Panc1 (cell line): ENCODE data around the gene HAUS5. TPM values are rescaled to one million over a fixed set of nuclear protein-coding genes. Genes with fewer than 3 reads are reported as not detected.

Experiments
- ATAC-seq: fragments of 200-7000 bp; cut with Tn5 transposase; 2 replicates; pipeline ENCODE4 v1.9.1; 2020; ENCODE audit warnings: mild to moderate bottlenecking, moderate library complexity
- BruUV-seq: library from RNA; stranded (reverse); fragments of 400-500 nt; replicated peaks from 2 replicates; lab custom pipeline; 2021; lab: Mats Ljungman, UMichigan
- CTCF ChIA-PET: fragments of 300-600 bp; sonication (Branson Sonifier 250); formaldehyde crosslinking; loops from one replicate; lab custom pipeline; 2022; ENCODE audit warnings: antibody characterized with exemption; lab: Charles Lee
- POLR2A ChIA-PET: fragments of 300-600 bp; sonication (Branson Sonifier 250); formaldehyde crosslinking; loops from one replicate; lab custom pipeline; 2022; ENCODE audit warnings: antibody characterized with exemption; lab: Charles Lee
- DNase-seq: peaks from one replicate; pipeline ENCODE4 v3.0.0-alpha.2; 2010; ENCODE audit warnings: low read depth, low spot score
- H3K27ac ChIP-seq: 2 replicates; pipeline ENCODE4 v1.5.1; 2011; ENCODE audit warnings: mild to moderate bottlenecking, low read length, inconsistent platforms
- H3K27me3 ChIP-seq: fragments of 200-500 bp; sonication (Bioruptor generic); 2 replicates; pipeline ENCODE4 v1.6.0; 2014; ENCODE audit warnings: low read length, inconsistent platforms; ENCODE audit not compliant: control insufficient read depth, insufficient read depth
- H3K36me3 ChIP-seq: fragments of 200-500 bp; sonication (Bioruptor generic); 2 replicates; pipeline ENCODE4 v1.5.1; 2014; ENCODE audit warnings: inconsistent platforms, mild to moderate bottlenecking, low read length, moderate library complexity; ENCODE audit not compliant: control insufficient read depth, insufficient read depth
- H3K4me1 ChIP-seq: 2 replicates; pipeline ENCODE4 v1.5.1; 2011; ENCODE audit warnings: inconsistent platforms, mild to moderate bottlenecking, low read length, moderate library complexity; ENCODE audit not compliant: control insufficient read depth, insufficient read depth
- H3K4me3 ChIP-seq, 2 experiments: 2 replicates each; pipeline ENCODE4 v1.5.1; 2011 to 2012; ENCODE audit warnings: low read depth in 2 of 2, low read length in 2 of 2, mild to moderate bottlenecking in 2 of 2, inconsistent platforms in 1 of 2, moderate library complexity in 1 of 2
- H3K9me3 ChIP-seq: fragments of 200-500 bp; sonication (Bioruptor generic); 2 replicates; pipeline ENCODE4 v1.5.1; 2014; ENCODE audit warnings: low read depth, mild to moderate bottlenecking, inconsistent platforms, low read length, moderate library complexity; ENCODE audit not compliant: control insufficient read depth, insufficient read depth
- POLR2AphosphoS5 ChIP-seq: IDR thresholded peaks from 2 replicates; pipeline ENCODE4 v1.6.1; 2012; ENCODE audit warnings: mild to moderate bottlenecking, low read depth, low read length, moderate library complexity
- REST ChIP-seq, 2 experiments: IDR thresholded peaks; 2 replicates each; pipeline ENCODE4 v1.6.1; 2011 to 2012; ENCODE audit warnings: low read depth in 2 of 2, control low read depth in 1 of 2, low read length in 1 of 2, mild to moderate bottlenecking in 1 of 2, moderate library complexity in 1 of 2; ENCODE audit not compliant: insufficient read depth in 1 of 2
- SIN3A ChIP-seq: IDR thresholded peaks from 2 replicates; pipeline ENCODE4 v1.6.1; 2012; ENCODE audit warnings: low read depth, mild to moderate bottlenecking, low read length, moderate library complexity, borderline replicate concordance; ENCODE audit not compliant: insufficient read depth
- TCF7L2 ChIP-seq: IDR thresholded peaks from 2 replicates; pipeline ENCODE4 v1.6.1; 2011; ENCODE audit warnings: mild to moderate bottlenecking, low read depth, low read length, inconsistent platforms
- in situ Hi-C: cut with HindIII; loops from 2 replicates; pipeline ENCODE4 v1.10.0; 2016; ENCODE audit warnings: low sequenced_read_pairs, low pct_unique_long_range_greater_than_20kb
- intact Hi-C: fragments of 100-400 bp; cut with micrococcal nuclease; formaldehyde crosslinking; loops from one replicate; pipeline ENCODE4 v1.10.0; 2022; ENCODE audit not compliant: unreplicated experiment
- total RNA-seq: library from RNA; stranded (reverse); gene quantifications from one replicate; pipeline ENCODE4 v1.2.1, GENCODE V29; 2021; ENCODE audit not compliant: unreplicated experiment
- TF ChIP-seq, protein P1 (sequence below): fragments of 450-650 bp; IDR thresholded peaks from 2 replicates; pipeline ENCODE4 v1.5.1; 2017; ENCODE audit warnings: mild to moderate bottlenecking

The HAUS5 gene
- total RNA-seq, 1 experiment from 2014 or later: 23.2 TPM

DNA sequence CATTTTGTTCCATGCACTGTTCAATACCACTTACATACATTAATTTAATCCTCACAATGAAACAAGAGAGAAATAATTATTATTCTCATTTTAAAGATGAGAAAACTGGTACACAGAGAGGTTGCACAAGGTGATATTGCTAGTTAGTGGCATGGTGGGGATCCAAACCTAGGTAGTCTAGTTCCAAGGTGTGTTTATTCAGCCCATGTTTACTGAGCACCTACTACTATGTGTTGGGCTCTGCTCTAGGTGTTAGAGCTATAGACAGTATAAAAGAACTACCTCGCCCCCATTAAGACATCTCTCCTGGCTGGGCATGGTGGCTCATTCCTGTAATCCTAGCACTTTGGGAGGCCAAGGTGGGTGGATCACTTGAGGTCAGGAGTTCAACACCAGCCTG, 29.8 kb upstream of the HAUS5 start:
- no TSS peak for BruUV-seq

GRCh38 chr19:35585848-35586247, 26.7 kb upstream of the HAUS5 start, which contains the start of gene PMIS2:
Gene PMIS2 (plus strand): TSS chr19:35586173. CDS start chr19:35586260, 87 bp downstream.
- H3K27me3 ChIP-seq: peaks cover 3% of the 10 kb centered on the region
- no peaks in the 10 kb centered on the region for H3K36me3 ChIP-seq
- H3K4me1 ChIP-seq: no peaks in the 10 kb centered on the region
- H3K27ac ChIP-seq: no peak within 1 kb of the TSS
- POLR2A ChIA-PET: interaction anchor here (0.6 kb wide), 1 partner anchor 529 kb away, joined by 6 read pairs; the partner anchor contains the start of gene POLR2I
- BruUV-seq: no TSS peak
- TF ChIP-seq SIN3A: no peak
- TF ChIP-seq, protein P1, sequence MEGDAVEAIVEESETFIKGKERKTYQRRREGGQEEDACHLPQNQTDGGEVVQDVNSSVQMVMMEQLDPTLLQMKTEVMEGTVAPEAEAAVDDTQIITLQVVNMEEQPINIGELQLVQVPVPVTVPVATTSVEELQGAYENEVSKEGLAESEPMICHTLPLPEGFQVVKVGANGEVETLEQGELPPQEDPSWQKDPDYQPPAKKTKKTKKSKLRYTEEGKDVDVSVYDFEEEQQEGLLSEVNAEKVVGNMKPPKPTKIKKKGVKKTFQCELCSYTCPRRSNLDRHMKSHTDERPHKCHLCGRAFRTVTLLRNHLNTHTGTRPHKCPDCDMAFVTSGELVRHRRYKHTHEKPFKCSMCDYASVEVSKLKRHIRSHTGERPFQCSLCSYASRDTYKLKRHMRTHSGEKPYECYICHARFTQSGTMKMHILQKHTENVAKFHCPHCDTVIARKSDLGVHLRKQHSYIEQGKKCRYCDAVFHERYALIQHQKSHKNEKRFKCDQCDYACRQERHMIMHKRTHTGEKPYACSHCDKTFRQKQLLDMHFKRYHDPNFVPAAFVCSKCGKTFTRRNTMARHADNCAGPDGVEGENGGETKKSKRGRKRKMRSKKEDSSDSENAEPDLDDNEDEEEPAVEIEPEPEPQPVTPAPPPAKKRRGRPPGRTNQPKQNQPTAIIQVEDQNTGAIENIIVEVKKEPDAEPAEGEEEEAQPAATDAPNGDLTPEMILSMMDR: no peak
- no peak for TF ChIP-seq TCF7L2
- no peak for TF ChIP-seq REST (IDR thresholded peaks at IDR 0.05; ENCODE audit: insufficient read depth in 1 of 2, low read depth in 2 of 2, low read length in 1 of 2)
- no peak for TF ChIP-seq POLR2AphosphoS5
- H3K9me3 ChIP-seq: no peaks in the 10 kb centered on the region
- in situ Hi-C loops (no loop called here), intact Hi-C loops (no loop called here)
- CTCF ChIA-PET: no interaction called here
- no peak within 1 kb of the TSS for H3K4me3 ChIP-seq
- no peak for DNase-seq
- ATAC-seq: no peak

More for the DNA sequence above, 29.8 kb upstream of the HAUS5 start:
- Histone ChIP-seq H3K27me3 (peaks cover 3% of the 10 kb centered on the region), H3K4me1 (no peaks in the 10 kb centered on the region), H3K4me3 (no peak overlapping the region), H3K27ac (no peak overlapping the region), H3K36me3 (no peaks in the 10 kb centered on the region), H3K9me3 (no peaks in the 10 kb centered on the region)
- intact Hi-C loops: no loop called here
- ChIA-PET POLR2A (no interaction called here), CTCF (no interaction called here)
- in situ Hi-C loops: no loop called here
- TF ChIP-seq, protein P1: no peak
- TF ChIP-seq POLR2AphosphoS5 (no peak), REST (IDR thresholded peaks at IDR 0.05; ENCODE audit: insufficient read depth in 1 of 2, low read depth in 2 of 2, low read length in 1 of 2) (no peak), SIN3A (no peak), TCF7L2 (no peak)
- no peak for ATAC-seq
- DNase-seq: no peak
